GM12878 (cell line): ENCODE measurements around the gene ITM2C.

Experiments used
- ATF3 ChIP-seq: IDR thresholded peaks from 2 replicates; pipeline ENCODE4 v1.6.1; 2011; ENCODE audit warnings: low read depth, mild to moderate bottlenecking, low read length, moderate library complexity, borderline replicate concordance; ENCODE audit errors: extremely low read depth
- CEBPZ ChIP-seq: fragments of 150-350 bp; IDR thresholded peaks from 2 replicates; pipeline ENCODE4 v1.6.1; 2016; ENCODE audit warnings: low read depth, low read length

GRCh38 chr2:230898016-230898712 is 33.4 kb downstream of the ITM2C start:
- TF ChIP-seq CEBPZ = no peak
- TF ChIP-seq ATF3 = no peak
